Endothelial cell of umbilical vein (primary cell): ENCODE results near the gene MYRFL. TPM values are rescaled to one million over a fixed set of nuclear protein-coding genes. Genes with fewer than 3 reads are reported as not detected.

Experiments
- BruUV-seq: library from RNA; stranded (reverse); fragments of 400-500 nt; replicated peaks from 2 replicates; lab custom pipeline; 2021; lab: Mats Ljungman, UMichigan
- CTCF ChIA-PET: fragments of 300-600, 350-600 bp; sonication (Branson Sonifier 250); formaldehyde crosslinking; loops from one replicate; lab custom pipeline; 2021; ENCODE audit warnings: antibody characterized with exemption, inconsistent platforms; lab: Charles Lee
- POLR2A ChIA-PET: fragments of 300-600, 350-600 bp; sonication (Branson Sonifier 250); formaldehyde crosslinking; loops from one replicate; lab custom pipeline; 2021; ENCODE audit warnings: antibody characterized with exemption, inconsistent platforms; lab: Charles Lee
- DNase-seq: peaks from one replicate; pipeline ENCODE4 v3.0.0-alpha.2; 2011; ENCODE audit warnings: low read depth, low spot score
- FAIRE-seq: peaks from 2 replicates; lab custom pipeline; 2011; peaks lifted over from hg19 to GRCh38; lab: Jason Lieb, UNC
- H2AFZ ChIP-seq: 2 replicates; pipeline ENCODE4 v1.6.0; 2012; ENCODE audit warnings: low read depth, low read length, control low read depth, inconsistent platforms
- H3K27ac ChIP-seq: 2 replicates; pipeline ENCODE4 v1.5.1; 2011; ENCODE audit warnings: low read depth, mild to moderate bottlenecking, control low read depth, low read length, moderate library complexity; ENCODE audit not compliant: insufficient read depth
- H3K27me3 ChIP-seq, 2 experiments: 2 replicates each; pipeline versions ENCODE4 v1.6.0 to v1.6.1; 2011; ENCODE audit warnings: low read length in 2 of 2, mixed read lengths in 1 of 2; ENCODE audit not compliant: control insufficient read depth in 2 of 2, insufficient read depth in 2 of 2
- H3K36me3 ChIP-seq, 2 experiments: 2 replicates in 1 of 2; 3 replicates in 1 of 2; pipeline ENCODE4 v1.5.1; 2011; ENCODE audit warnings: low read length in 2 of 2, mild to moderate bottlenecking in 1 of 2, moderate library complexity in 1 of 2; ENCODE audit not compliant: control insufficient read depth in 2 of 2, insufficient read depth in 2 of 2; ENCODE audit errors: extremely low read depth in 1 of 2
- H3K4me1 ChIP-seq: 3 replicates; pipeline ENCODE4 v1.5.1; 2011; ENCODE audit warnings: mild to moderate bottlenecking, low read length; ENCODE audit not compliant: control insufficient read depth, insufficient read depth; ENCODE audit errors: extremely low read depth
- H3K4me2 ChIP-seq: 2 replicates; pipeline ENCODE4 v1.6.1; 2011; ENCODE audit warnings: low read length, control low read depth, mixed read lengths; ENCODE audit not compliant: insufficient read depth
- H3K4me3 ChIP-seq, 3 experiments: fragments of 200-600 bp in 1 of 3; sonication (generic), shearing (Covaris generic) in 1 of 3; replicated peaks in 1 of 3; 2 replicates each; pipeline ENCODE4 v1.5.1; 2011 to 2016; ENCODE audit warnings: control low read depth in 3 of 3, low read length in 3 of 3, mild to moderate bottlenecking in 2 of 3, inconsistent platforms in 1 of 3, low read depth in 1 of 3, moderate library complexity in 1 of 3; ENCODE audit not compliant: insufficient read depth in 1 of 3
- H3K79me2 ChIP-seq: 2 replicates; pipeline ENCODE4 v1.6.0; 2012; ENCODE audit warnings: low read length, inconsistent platforms; ENCODE audit not compliant: control insufficient read depth, insufficient read depth
- H3K9ac ChIP-seq: replicated peaks from 2 replicates; pipeline ENCODE3; 2011; ENCODE audit warnings: low read length, control low read depth; ENCODE audit not compliant: insufficient read depth; ENCODE audit errors: extremely low read depth
- H3K9me1 ChIP-seq: replicated peaks from 3 replicates; pipeline ENCODE4 v1.6.0; 2011; ENCODE audit warnings: mild to moderate bottlenecking, low read length; ENCODE audit not compliant: control insufficient read depth, insufficient read depth; ENCODE audit errors: extremely low read depth
- H3K9me3 ChIP-seq: replicated peaks from 2 replicates; pipeline ENCODE4 v1.5.1; 2012; ENCODE audit warnings: low read length, inconsistent platforms; ENCODE audit not compliant: control insufficient read depth, insufficient read depth
- H4K20me1 ChIP-seq: replicated peaks from 2 replicates; pipeline ENCODE3; 2011; ENCODE audit warnings: mild to moderate bottlenecking, low read length; ENCODE audit not compliant: control insufficient read depth, insufficient read depth; ENCODE audit errors: extremely low read depth
- EZH2 ChIP-seq: IDR thresholded peaks from 2 replicates; pipeline ENCODE4 v1.6.1; 2012; ENCODE audit warnings: borderline replicate concordance, low read depth, mild to moderate bottlenecking, moderate library complexity, low read length, inconsistent platforms; ENCODE audit not compliant: severe bottlenecking
- FOS ChIP-seq: IDR thresholded peaks from 2 replicates; pipeline ENCODE4 v1.6.1; 2011; ENCODE audit warnings: mild to moderate bottlenecking, low read length, moderate library complexity, borderline replicate concordance; ENCODE audit not compliant: insufficient read depth
- GATA2 ChIP-seq: IDR thresholded peaks from 2 replicates; pipeline ENCODE4 v1.7.0; 2011; ENCODE audit warnings: low read depth, mild to moderate bottlenecking, moderate library complexity, mixed read lengths, low read length; ENCODE audit not compliant: insufficient read length, insufficient read depth
- JUN ChIP-seq: IDR thresholded peaks from 2 replicates; pipeline ENCODE4 v1.6.1; 2011; ENCODE audit warnings: borderline replicate concordance, low read depth; ENCODE audit not compliant: insufficient read length, insufficient read depth
- MYC ChIP-seq: IDR thresholded peaks from one replicate; pipeline ENCODE4 v1.6.1; 2011; ENCODE audit warnings: mild to moderate bottlenecking, low read depth, low read length
- POLR2A ChIP-seq: IDR thresholded peaks from 2 replicates; pipeline ENCODE4 v1.6.1; 2012; ENCODE audit warnings: low read depth, mild to moderate bottlenecking, control low read depth, low read length
- POLR2AphosphoS5 ChIP-seq: IDR thresholded peaks from 2 replicates; pipeline ENCODE4 v1.6.1; 2012; ENCODE audit warnings: low read depth, mild to moderate bottlenecking, control low read depth, low read length, moderate library complexity; ENCODE audit not compliant: insufficient read depth
- dilution Hi-C: fragments of 300-500 bp; cut with MboI; formaldehyde crosslinking; loops from one replicate; pipeline ENCODE4 v1.15.0; 2019; ENCODE audit warnings: low sequenced_read_pairs; ENCODE audit not compliant: extremely low pct_ligation_motif_present
- intact Hi-C: fragments of 100-400 bp; cut with micrococcal nuclease; formaldehyde crosslinking; loops from one replicate; pipeline ENCODE4 v1.10.0; 2022
- polyA plus RNA-seq, 4 experiments: library from polyadenylated mRNA; depleted of rRNA in 3 of 4; stranded (reverse) in 3 of 4; unstranded in 1 of 4; fragments of >200 nt; gene quantifications; 2 replicates each; pipeline versions ENCODE4 v1.2.1 to v1.2.3, GENCODE V29; 2011 to 2012; ENCODE audit warnings: missing spikeins in 1 of 4
- total RNA-seq: library from RNA; stranded (reverse); gene quantifications from 2 replicates; pipeline ENCODE4 v1.2.3, GENCODE V29; 2021
- TF ChIP-seq, protein P1 (sequence below), 2 donors: IDR thresholded peaks; 1 replicate in 1 of 2; 2 replicates in 1 of 2; pipeline ENCODE4 v1.5.1; 2011; ENCODE audit warnings: low read length in 2 of 2, mild to moderate bottlenecking in 2 of 2, moderate library complexity in 2 of 2, control low read depth in 1 of 2, inconsistent platforms in 1 of 2, low read depth in 1 of 2; ENCODE audit not compliant: insufficient read depth in 1 of 2; ENCODE audit errors: extremely low read depth in 1 of 2
- TF ChIP-seq, protein P2 (sequence below): IDR thresholded peaks from 2 replicates; pipeline ENCODE4 v1.6.1; 2011; ENCODE audit not compliant: insufficient read depth, insufficient read length

The MYRFL gene
- total and polyA plus RNA-seq, 2 donors (not counting 3 experiments of a cell fraction or from before 2014, with no cell fraction given): not detected

DNA sequence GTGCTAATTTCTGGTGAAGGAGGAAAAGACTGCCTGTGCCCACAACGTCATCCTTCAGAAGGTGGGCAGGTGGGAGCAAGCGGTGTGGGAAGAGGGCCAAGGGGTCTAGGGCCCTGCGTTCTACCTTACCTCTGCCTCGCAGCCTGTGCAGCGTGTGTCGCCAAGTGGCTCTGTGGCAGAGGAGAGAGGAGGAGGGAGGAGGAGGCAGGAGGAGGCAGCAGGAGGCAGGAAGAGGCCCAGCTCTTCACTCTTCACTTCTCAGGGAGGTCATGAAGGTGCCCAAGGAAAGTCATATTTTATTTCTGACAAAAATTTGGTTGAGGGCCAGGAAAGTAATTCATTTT lies 177.9 kb downstream of the MYRFL start:
- no peak overlapping the region for H3K9ac ChIP-seq
- POLR2A ChIA-PET: no interaction called here
- no peaks in the 10 kb centered on the region for H3K9me3 ChIP-seq
- FAIRE-seq (no peak), DNase-seq (no peak)
- peaks cover 0 to 3% of the 10 kb centered on the region in 2 experiments for H3K27me3 ChIP-seq
- no peak overlapping the region for H2AFZ ChIP-seq
- intact Hi-C loops: no loop called here
- H3K4me2 ChIP-seq: no peak overlapping the region
- dilution Hi-C loops: no loop called here
- no peaks in the 10 kb centered on the region for H3K4me1 ChIP-seq
- H3K27ac ChIP-seq: no peak overlapping the region
- no peaks in the 10 kb centered on the region for H3K9me1 ChIP-seq
- no peaks in the 10 kb centered on the region for H3K79me2 ChIP-seq
- CTCF ChIA-PET: no interaction called here
- TF ChIP-seq, protein P1, sequence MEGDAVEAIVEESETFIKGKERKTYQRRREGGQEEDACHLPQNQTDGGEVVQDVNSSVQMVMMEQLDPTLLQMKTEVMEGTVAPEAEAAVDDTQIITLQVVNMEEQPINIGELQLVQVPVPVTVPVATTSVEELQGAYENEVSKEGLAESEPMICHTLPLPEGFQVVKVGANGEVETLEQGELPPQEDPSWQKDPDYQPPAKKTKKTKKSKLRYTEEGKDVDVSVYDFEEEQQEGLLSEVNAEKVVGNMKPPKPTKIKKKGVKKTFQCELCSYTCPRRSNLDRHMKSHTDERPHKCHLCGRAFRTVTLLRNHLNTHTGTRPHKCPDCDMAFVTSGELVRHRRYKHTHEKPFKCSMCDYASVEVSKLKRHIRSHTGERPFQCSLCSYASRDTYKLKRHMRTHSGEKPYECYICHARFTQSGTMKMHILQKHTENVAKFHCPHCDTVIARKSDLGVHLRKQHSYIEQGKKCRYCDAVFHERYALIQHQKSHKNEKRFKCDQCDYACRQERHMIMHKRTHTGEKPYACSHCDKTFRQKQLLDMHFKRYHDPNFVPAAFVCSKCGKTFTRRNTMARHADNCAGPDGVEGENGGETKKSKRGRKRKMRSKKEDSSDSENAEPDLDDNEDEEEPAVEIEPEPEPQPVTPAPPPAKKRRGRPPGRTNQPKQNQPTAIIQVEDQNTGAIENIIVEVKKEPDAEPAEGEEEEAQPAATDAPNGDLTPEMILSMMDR (IDR thresholded peaks at IDR 0.05; ENCODE audit: extremely low read depth in 1 of 2, insufficient read depth in 1 of 2, low read depth in 1 of 2, low read length in 2 of 2): no peak
- no peak for TF ChIP-seq FOS
- no peak for TF ChIP-seq MYC
- TF ChIP-seq JUN: no peak
- TF ChIP-seq GATA2: no peak
- TF ChIP-seq, protein P2, sequence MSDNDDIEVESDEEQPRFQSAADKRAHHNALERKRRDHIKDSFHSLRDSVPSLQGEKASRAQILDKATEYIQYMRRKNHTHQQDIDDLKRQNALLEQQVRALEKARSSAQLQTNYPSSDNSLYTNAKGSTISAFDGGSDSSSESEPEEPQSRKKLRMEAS: no peak
- no peak for TF ChIP-seq POLR2AphosphoS5
- TF ChIP-seq POLR2A: no peak
- no peak for TF ChIP-seq EZH2
- no peaks in the 10 kb centered on the region for H3K36me3 ChIP-seq
- no TSS peak for BruUV-seq
- H4K20me1 ChIP-seq: no peaks in the 10 kb centered on the region
- no peak overlapping the region for H3K4me3 ChIP-seq
